NCI-H226 (cell line): Measurements from ENCODE around the gene ENTHD1.

Experiments used
- DNase-seq: peaks from one replicate; pipeline ENCODE4 v3.0.0-alpha.2; 2015

Gene ENTHD1

GRCh38 chr22:39712081-39712480 is 181.5 kb downstream of the ENTHD1 start:
- no peak for DNase-seq

GRCh38 chr22:39710380-39711150 is 183.0 kb downstream of the ENTHD1 start:
- no peak for DNase-seq

GRCh38 chr22:39707816-39708215 is 185.7 kb downstream of the ENTHD1 start:
- no peak for DNase-seq

GRCh38 chr22:39707351-39707750 is 186.2 kb downstream of the ENTHD1 start:
- DNase-seq, result no peak

- no peak for DNase-seq
Measured at GRCh38 chr22:39706376-39707140, 187.0 kb downstream of the ENTHD1 start.

GRCh38 chr22:39705386-39705785 is 188.2 kb downstream of the ENTHD1 start:
- DNase-seq, result no peak

- DNase-seq, result no peak
Measured at GRCh38 chr22:39703928-39704639, 189.5 kb downstream of the ENTHD1 start.

GRCh38 chr22:39703091-39703490 is 190.5 kb downstream of the ENTHD1 start:
- no peak for DNase-seq

GRCh38 chr22:39700565-39700964 is 193.0 kb downstream of the ENTHD1 start:
- no peak for DNase-seq

- DNase-seq, result no peak
Measured at GRCh38 chr22:39699631-39700360, 193.8 kb downstream of the ENTHD1 start.

GRCh38 chr22:39697790-39698430 is 195.7 kb downstream of the ENTHD1 start:
- DNase-seq, result no peak

- no peak for DNase-seq
Measured at GRCh38 chr22:39693943-39694500, 199.5 kb downstream of the ENTHD1 start.
